HepG2 (cell line): Measurements from ENCODE around the gene MAN2A2. TPM values are rescaled to one million over a fixed set of nuclear protein-coding genes. Genes with fewer than 3 reads are reported as not detected.

Experiments used
- ATAC-seq: fragments of 200-7000 bp; cut with Tn5 transposase; 3 replicates; pipeline ENCODE4 v1.9.1; 2020; ENCODE audit warnings: mild to moderate bottlenecking, moderate library complexity
- BruUV-seq: library from RNA; stranded (reverse); fragments of 400-500 nt; replicated peaks from 2 replicates; lab custom pipeline; 2021; lab: Mats Ljungman, UMichigan
- CTCF ChIA-PET: fragments of 300-600 bp; formaldehyde crosslinking; extraction: SDS; loops from one replicate; lab custom pipeline; 2021; ENCODE audit warnings: low total read pairs, inconsistent platforms, low intra/inter-chr PET ratio; lab: Yijun Ruan, JAX
- POLR2A ChIA-PET: fragments of 350-600 bp; sonication (Branson Sonifier 250); formaldehyde crosslinking; loops from one replicate; lab custom pipeline; 2020; ENCODE audit warnings: antibody characterized with exemption, inconsistent platforms; lab: Yijun Ruan, JAX
- DNase-seq: peaks from one replicate; pipeline ENCODE4 v3.0.0-alpha.2; 2015; ENCODE audit warnings: low spot score
- FAIRE-seq: peaks from 3 replicates; lab custom pipeline; 2011; peaks lifted over from hg19 to GRCh38; lab: Jason Lieb, UNC
- H2AFZ ChIP-seq: one replicate; pipeline ENCODE4 v1.6.1; 2011; ENCODE audit warnings: low read length, inconsistent platforms
- H3K27ac ChIP-seq: fragments of 300-600 bp; 3 replicates; pipeline ENCODE4 v1.8.0; 2011; ENCODE audit warnings: mixed run types, mild to moderate bottlenecking, mixed read lengths, low read length, inconsistent platforms; ENCODE audit not compliant: insufficient read depth; ENCODE audit errors: extremely low read length
- H3K27me3 ChIP-seq, 2 experiments: fragments of 200-600 bp in 1 of 2; 2 replicates in 1 of 2; 3 replicates in 1 of 2; pipeline versions ENCODE4 v1.6.0 to v1.8.0; 2011; ENCODE audit warnings: low read length in 2 of 2, mild to moderate bottlenecking in 2 of 2, moderate library complexity in 2 of 2, inconsistent platforms in 1 of 2; ENCODE audit not compliant: insufficient read depth in 2 of 2, control insufficient read depth in 1 of 2
- H3K36me3 ChIP-seq, 2 experiments: fragments of 200-600 bp in 1 of 2; replicated peaks in 1 of 2; 2 replicates in 1 of 2; 3 replicates in 1 of 2; pipeline versions ENCODE4 v1.5.1 to v1.8.0; 2011; ENCODE audit warnings: low read length in 2 of 2, inconsistent platforms in 1 of 2; ENCODE audit not compliant: insufficient read depth in 2 of 2, control insufficient read depth in 1 of 2
- H3K4me1 ChIP-seq: 2 replicates; pipeline ENCODE4 v1.5.1; 2012; ENCODE audit warnings: low read length, inconsistent platforms; ENCODE audit not compliant: insufficient read depth
- H3K4me2 ChIP-seq: 2 replicates; pipeline ENCODE4 v1.6.0; 2011; ENCODE audit warnings: low read depth, low read length, inconsistent platforms
- H3K4me3 ChIP-seq, 3 experiments: fragments of 200-600 bp in 1 of 3; sonication (generic), shearing (Covaris generic) in 1 of 3; replicated peaks in 1 of 3; 2 replicates each; pipeline ENCODE4 v1.5.1; 2011 to 2016; ENCODE audit warnings: low read length in 3 of 3, inconsistent platforms in 2 of 3, low read depth in 2 of 3, mild to moderate bottlenecking in 2 of 3, control low read depth in 1 of 3, mixed read lengths in 1 of 3; ENCODE audit not compliant: insufficient read depth in 1 of 3
- H3K79me2 ChIP-seq: one replicate; pipeline ENCODE4 v1.6.1; 2011; ENCODE audit warnings: low read length, inconsistent platforms; ENCODE audit not compliant: insufficient read depth
- H3K9ac ChIP-seq: 2 replicates; pipeline ENCODE4 v1.6.0; 2011; ENCODE audit warnings: mild to moderate bottlenecking, low read depth, low read length, inconsistent platforms; ENCODE audit not compliant: insufficient read depth
- H3K9me3 ChIP-seq: 2 replicates; pipeline ENCODE4 v1.5.1; 2012; ENCODE audit warnings: mild to moderate bottlenecking, low read length
- H4K20me1 ChIP-seq: 2 replicates; pipeline ENCODE4 v1.6.0; 2011; ENCODE audit warnings: inconsistent platforms, mild to moderate bottlenecking, low read length, moderate library complexity; ENCODE audit not compliant: insufficient read depth
- CEBPG ChIP-seq: IDR thresholded peaks from 2 replicates; pipeline ENCODE4 v1.6.1; 2016
- ELF3 ChIP-seq: IDR thresholded peaks from 2 replicates; pipeline ENCODE4 v1.6.1; 2016; ENCODE audit warnings: missing genetic modification reagents, missing compliant biosample characterization
- ETV5 ChIP-seq: IDR thresholded peaks from 2 replicates; pipeline ENCODE4 v1.6.1; 2018; ENCODE audit warnings: missing biosample characterization, missing genetic modification reagents, inconsistent platforms, borderline replicate concordance
- KLF6 ChIP-seq: IDR thresholded peaks from 2 replicates; pipeline ENCODE4 v1.8.0; 2016; ENCODE audit warnings: missing biosample characterization, missing genetic modification reagents
- TGIF2 ChIP-seq: IDR thresholded peaks from 2 replicates; pipeline ENCODE4 v1.6.1; 2016; ENCODE audit warnings: control low read depth, missing compliant biosample characterization
- ZIK1 ChIP-seq: sonication (generic); formaldehyde crosslinking; IDR thresholded peaks from 2 replicates; pipeline ENCODE4 v1.5.0; 2020; ENCODE audit warnings: mild to moderate bottlenecking, low read depth, missing genetic modification reagents, borderline replicate concordance
- ZNF607 ChIP-seq: sonication (generic); formaldehyde crosslinking; IDR thresholded peaks from 2 replicates; pipeline ENCODE4 v1.5.1; 2020; ENCODE audit warnings: missing genetic modification reagents, mild to moderate bottlenecking, borderline replicate concordance
- WGBS: methylation state at CpG from one replicate; pipeline ENCODE4 v1.1.6; 2017; ENCODE audit warnings: low lambda C conversion rate; 5-methylcytosine and 5-hydroxymethylcytosine counted together
- in situ Hi-C: cut with HindIII; loops from 2 replicates; pipeline ENCODE4 v1.10.0; 2017; ENCODE audit warnings: low pct_unique_long_range_greater_than_20kb; ENCODE audit not compliant: extremely low pct_ligation_motif_present
- intact Hi-C: fragments of 100-400 bp; cut with micrococcal nuclease; formaldehyde crosslinking; loops from one replicate; pipeline ENCODE4 v1.10.0; 2022; ENCODE audit not compliant: unreplicated experiment
- polyA plus RNA-seq, 8 experiments: library from polyadenylated mRNA; depleted of rRNA in 3 of 8; stranded (reverse) in 7 of 8; unstranded in 1 of 8; fragments of >200 nt; fragmentation: Illumina TruSeq in 4 of 8; extraction: Trizol in 4 of 8; gene quantifications; 2 replicates each; pipeline versions ENCODE4 v1.2.1 to v1.2.3, GENCODE V29; 2011 to 2016; ENCODE audit warnings: low read depth in 4 of 8, missing spikeins in 1 of 8, mixed read lengths in 1 of 8; ENCODE audit not compliant: insufficient read depth in 1 of 8
- total RNA-seq, 5 experiments: library from RNA; depleted of rRNA; stranded (reverse); fragments of >200 nt; fragmentation: Illumina TruSeq; extraction: Trizol; gene quantifications; 2 replicates each; pipeline ENCODE4 v1.2.3, GENCODE V29; 2016; ENCODE audit warnings: low read depth in 1 of 5
- TF ChIP-seq, protein P1 (sequence below): sonication (generic); formaldehyde crosslinking; IDR thresholded peaks from 2 replicates; pipeline ENCODE4 v1.5.0; 2020; ENCODE audit warnings: mild to moderate bottlenecking, missing genetic modification reagents
- TF ChIP-seq, protein P2 (sequence below), 2 experiments: fragments of 450-650 bp in 1 of 2; sonication (generic) in 1 of 2; formaldehyde crosslinking; IDR thresholded peaks; 2 replicates each; pipeline versions ENCODE4 v1.5.0 to v1.8.0; 2020 to 2022; ENCODE audit warnings: mild to moderate bottlenecking in 1 of 2, missing genetic modification reagents in 1 of 2
- TF ChIP-seq, protein P3 (sequence below): sonication (generic); formaldehyde crosslinking; IDR thresholded peaks from 2 replicates; pipeline ENCODE4 v1.5.0; 2020; ENCODE audit warnings: mild to moderate bottlenecking, missing genetic modification reagents

The MAN2A2 gene
- total and polyA plus RNA-seq, 2 of the 13 experiments (the other 11 are each of a cell fraction or from before 2014, with no cell fraction given): 17.5 to 51.5 TPM

DNA sequence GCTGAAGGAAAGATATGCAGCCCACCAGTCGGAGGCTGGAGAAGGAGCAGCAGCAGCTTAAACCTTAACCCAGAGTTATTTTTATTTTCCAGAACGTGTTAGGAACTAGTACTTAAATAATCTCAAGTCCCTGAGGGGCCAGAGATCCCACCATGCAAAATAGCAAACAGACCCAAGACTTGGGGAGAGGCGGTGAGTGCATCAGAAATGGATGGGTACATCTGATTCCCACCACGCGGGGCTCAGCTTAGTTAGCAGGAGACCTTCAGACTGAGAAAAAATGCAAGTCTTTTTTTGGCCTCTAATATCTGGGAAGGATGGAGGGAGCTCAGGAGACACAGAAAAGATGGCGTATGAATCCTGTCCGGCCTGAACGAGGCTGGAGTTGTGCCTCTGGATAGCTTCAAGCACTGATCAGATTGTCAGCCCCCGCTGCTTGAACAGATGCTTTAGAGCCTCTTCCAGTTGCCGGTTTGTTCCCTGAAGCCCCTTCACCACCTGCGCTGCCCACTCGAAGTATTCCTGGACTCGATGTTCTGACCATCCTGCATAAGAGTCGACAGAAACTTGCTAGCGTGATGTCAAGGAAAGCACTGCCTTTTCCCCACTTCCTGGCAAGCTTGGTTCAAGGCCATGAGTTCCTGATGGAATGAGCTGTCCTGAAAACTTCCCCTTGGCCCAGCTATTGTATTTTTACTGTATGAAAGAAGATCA lies 27.9 kb downstream of the MAN2A2 start:
- Histone ChIP-seq H3K4me1 (peaks cover 51% of the 10 kb centered on the region), H3K27ac (peak overlapping the region; percentile 96), H4K20me1 (no peaks in the 10 kb centered on the region), H2AFZ (no peak overlapping the region), H3K36me3 (no peaks in the 10 kb centered on the region), H3K4me3 (peak overlapping the region; percentile 87 to 95 (median 91)), H3K9me3 (no peaks in the 10 kb centered on the region), H3K4me2 (peak overlapping the region; percentile 89), H3K79me2 (peaks cover 6% of the 10 kb centered on the region), H3K27me3 (no peaks in the 10 kb centered on the region; a peak in 2 of 5 replicates), H3K9ac (peak overlapping the region; percentile 88)
- FAIRE-seq: no peak
- DNase-seq: no peak
- BruUV-seq: TSS peak; percentile 18
- in situ Hi-C loops: loop anchor here (25.0 kb wide), 1 partner anchor 331 kb away; no protein-coding TSS in a partner anchor
- intact Hi-C loops: loop anchor here (5.0 to 10.0 kb wide), 4 partner anchors 44 to 121 kb away; partner anchors contain the start of gene PRC1
- ChIA-PET POLR2A (interaction anchor here (0.6 to 4.5 kb wide), 17 partner anchors 9 to 739 kb away, joined by 3 to 45 read pairs (median 5); partner anchors contain the start of genes BLM, MAN2A2, PRC1 and RCCD1), CTCF (interaction anchor here (1.2 to 1.4 kb wide), 2 partner anchors 29 to 102 kb away, joined by 3 to 4 read pairs; no protein-coding TSS in a partner anchor)
- 0 out of 2 replicates have a peak, but pooled peaks have one; percentile 2 for TF ChIP-seq KLF6
- TF ChIP-seq ETV5: 0 out of 2 replicates have a peak, but pooled peaks have one; percentile 8
- peak; percentile 57; the same call in 1 of the 2 replicates for TF ChIP-seq ZNF607 (CRISPR knock-in tag)
- TF ChIP-seq ZIK1 (CRISPR knock-in tag): no peak
- TF ChIP-seq TGIF2 (CRISPR knock-in tag): 0 out of 2 replicates have a peak, but pooled peaks have one; percentile 38
- TF ChIP-seq, protein P1, sequence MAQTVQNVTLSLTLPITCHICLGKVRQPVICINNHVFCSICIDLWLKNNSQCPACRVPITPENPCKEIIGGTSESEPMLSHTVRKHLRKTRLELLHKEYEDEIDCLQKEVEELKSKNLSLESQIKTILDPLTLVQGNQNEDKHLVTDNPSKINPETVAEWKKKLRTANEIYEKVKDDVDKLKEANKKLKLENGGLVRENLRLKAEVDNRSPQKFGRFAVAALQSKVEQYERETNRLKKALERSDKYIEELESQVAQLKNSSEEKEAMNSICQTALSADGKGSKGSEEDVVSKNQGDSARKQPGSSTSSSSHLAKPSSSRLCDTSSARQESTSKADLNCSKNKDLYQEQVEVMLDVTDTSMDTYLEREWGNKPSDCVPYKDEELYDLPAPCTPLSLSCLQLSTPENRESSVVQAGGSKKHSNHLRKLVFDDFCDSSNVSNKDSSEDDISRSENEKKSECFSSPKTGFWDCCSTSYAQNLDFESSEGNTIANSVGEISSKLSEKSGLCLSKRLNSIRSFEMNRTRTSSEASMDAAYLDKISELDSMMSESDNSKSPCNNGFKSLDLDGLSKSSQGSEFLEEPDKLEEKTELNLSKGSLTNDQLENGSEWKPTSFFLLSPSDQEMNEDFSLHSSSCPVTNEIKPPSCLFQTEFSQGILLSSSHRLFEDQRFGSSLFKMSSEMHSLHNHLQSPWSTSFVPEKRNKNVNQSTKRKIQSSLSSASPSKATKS (CRISPR knock-in tag): no peak
- peak; percentile 61 for TF ChIP-seq CEBPG (CRISPR knock-in tag)
- TF ChIP-seq, protein P2, sequence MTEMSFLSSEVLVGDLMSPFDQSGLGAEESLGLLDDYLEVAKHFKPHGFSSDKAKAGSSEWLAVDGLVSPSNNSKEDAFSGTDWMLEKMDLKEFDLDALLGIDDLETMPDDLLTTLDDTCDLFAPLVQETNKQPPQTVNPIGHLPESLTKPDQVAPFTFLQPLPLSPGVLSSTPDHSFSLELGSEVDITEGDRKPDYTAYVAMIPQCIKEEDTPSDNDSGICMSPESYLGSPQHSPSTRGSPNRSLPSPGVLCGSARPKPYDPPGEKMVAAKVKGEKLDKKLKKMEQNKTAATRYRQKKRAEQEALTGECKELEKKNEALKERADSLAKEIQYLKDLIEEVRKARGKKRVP (CRISPR knock-in tag; IDR thresholded peaks at IDR 0.05): peak in 1 of 2 experiments; percentile 74; a peak in 2 of 4 replicates
- 0 out of 2 replicates have a peak, but pooled peaks have one; percentile 4 for TF ChIP-seq ELF3 (CRISPR knock-in tag)
- TF ChIP-seq, protein P3, sequence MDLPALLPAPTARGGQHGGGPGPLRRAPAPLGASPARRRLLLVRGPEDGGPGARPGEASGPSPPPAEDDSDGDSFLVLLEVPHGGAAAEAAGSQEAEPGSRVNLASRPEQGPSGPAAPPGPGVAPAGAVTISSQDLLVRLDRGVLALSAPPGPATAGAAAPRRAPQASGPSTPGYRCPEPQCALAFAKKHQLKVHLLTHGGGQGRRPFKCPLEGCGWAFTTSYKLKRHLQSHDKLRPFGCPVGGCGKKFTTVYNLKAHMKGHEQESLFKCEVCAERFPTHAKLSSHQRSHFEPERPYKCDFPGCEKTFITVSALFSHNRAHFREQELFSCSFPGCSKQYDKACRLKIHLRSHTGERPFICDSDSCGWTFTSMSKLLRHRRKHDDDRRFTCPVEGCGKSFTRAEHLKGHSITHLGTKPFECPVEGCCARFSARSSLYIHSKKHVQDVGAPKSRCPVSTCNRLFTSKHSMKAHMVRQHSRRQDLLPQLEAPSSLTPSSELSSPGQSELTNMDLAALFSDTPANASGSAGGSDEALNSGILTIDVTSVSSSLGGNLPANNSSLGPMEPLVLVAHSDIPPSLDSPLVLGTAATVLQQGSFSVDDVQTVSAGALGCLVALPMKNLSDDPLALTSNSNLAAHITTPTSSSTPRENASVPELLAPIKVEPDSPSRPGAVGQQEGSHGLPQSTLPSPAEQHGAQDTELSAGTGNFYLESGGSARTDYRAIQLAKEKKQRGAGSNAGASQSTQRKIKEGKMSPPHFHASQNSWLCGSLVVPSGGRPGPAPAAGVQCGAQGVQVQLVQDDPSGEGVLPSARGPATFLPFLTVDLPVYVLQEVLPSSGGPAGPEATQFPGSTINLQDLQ (CRISPR knock-in tag): 0 out of 2 replicates have a peak, but pooled peaks have one; percentile 8
- WGBS: 60% methylated on average over 14 of the region's 15 CpGs
- ATAC-seq: no peak
